NCI-H2227 (cell line): ENCODE measurements around the gene OR51A4.
"Not testable (repeated sequence)": the region's sequence is repeated elsewhere in the genome, so short reads cannot be mapped to it uniquely, and the experiment has no call there.

ENCODE experiments used
- DNase-seq: peaks from one replicate; lab custom pipeline; 2025; ENCODE audit not compliant: unreplicated experiment; lab: John Stamatoyannopoulos, UW

OR51A4 gene

GRCh38 chr11:4947505-4947904 lies at the start of gene OR51A4:
OR51A4 (minus strand) TSS chr11:4947605; CDS start chr11:4947100, 505 bp downstream.
- no peak for DNase-seq

GRCh38 chr11:4994551-4994950 lies 47.1 kb upstream of the OR51A4 start, which contains the start of gene OR51L1:
OR51L1 (plus strand) TSS chr11:4994851; CDS start chr11:4998983, 4,132 bp downstream.
- no peak for DNase-seq

- no peak for DNase-seq
These were observed 43.7 kb upstream of the OR51A4 start for GRCh38 chr11:4991060-4991459.

- DNase-seq: no peak
These were observed 36.4 kb upstream of the OR51A4 start for GRCh38 chr11:4983841-4984240.

GRCh38 chr11:4982678-4983077 lies 35.3 kb upstream of the OR51A4 start:
- no peak for DNase-seq

- DNase-seq: no peak
These were observed 31.6 kb upstream of the OR51A4 start for GRCh38 chr11:4979036-4979435.

GRCh38 chr11:4975436-4975835 lies 28.0 kb upstream of the OR51A4 start:
- no peak for DNase-seq

- no peak for DNase-seq
These were observed 15.4 kb upstream of the OR51A4 start for GRCh38 chr11:4962816-4963215.

- no peak for DNase-seq
These were observed 13.5 kb upstream of the OR51A4 start for GRCh38 chr11:4960877-4961276.

GRCh38 chr11:4957396-4957795 lies 10.0 kb upstream of the OR51A4 start:
- no peak for DNase-seq

- not testable (repeated sequence) for DNase-seq
These were observed 8.2 kb upstream of the OR51A4 start, which contains the start of gene OR51A2 for GRCh38 chr11:4955613-4956012. OR51A2 (minus strand) TSS chr11:4955713; CDS start chr11:4955713, 0 bp downstream.

- DNase-seq: no peak
These were observed 10.7 kb downstream of the OR51A4 start for GRCh38 chr11:4936745-4937144.

GRCh38 chr11:4932751-4933150 lies 14.7 kb downstream of the OR51A4 start:
- DNase-seq: no peak

GRCh38 chr11:4926608-4927007 lies 20.8 kb downstream of the OR51A4 start:
- no peak for DNase-seq

GRCh38 chr11:4924239-4924638 lies 23.2 kb downstream of the OR51A4 start, which contains the start of gene OR51G1:
OR51G1 (minus strand) TSS chr11:4924339; CDS start chr11:4924339, 0 bp downstream.
- no peak for DNase-seq

- DNase-seq: no peak
These were observed 25.1 kb downstream of the OR51A4 start for GRCh38 chr11:4922304-4922703.

- no peak for DNase-seq
These were observed 25.6 kb downstream of the OR51A4 start for GRCh38 chr11:4921796-4922195.

GRCh38 chr11:4919250-4919649 lies 28.2 kb downstream of the OR51A4 start, which contains the start of gene OR51G2:
OR51G2 (minus strand) TSS chr11:4919350; CDS start chr11:4915663, 3,687 bp downstream.
- DNase-seq: no peak

GRCh38 chr11:4916581-4916980 lies 30.8 kb downstream of the OR51A4 start:
- DNase-seq: no peak

- DNase-seq: no peak
These were observed 43.9 kb downstream of the OR51A4 start, which contains the start of gene OR51A7 for GRCh38 chr11:4903484-4903883. OR51A7 (plus strand) TSS chr11:4903783; CDS start chr11:4907370, 3,587 bp downstream.
